Prostate gland (tissue), 2 donors: ENCODE measurements around the gene CCDC136. TPM values are rescaled to one million over a fixed set of nuclear protein-coding genes. Genes with fewer than 3 reads are reported as not detected.

Experiments
- DNase-seq: peaks from one replicate; pipeline ENCODE4 v3.0.0-alpha.2; 2019; ENCODE audit warnings: low spot score
- H3K27ac ChIP-seq, 2 donors: fragments of 200-600 bp; sonication (generic); 2 replicates each; pipeline ENCODE4 v1.5.1; 2017 to 2019
- H3K27me3 ChIP-seq: fragments of 200-600 bp; sonication (generic); replicated peaks from 2 replicates; pipeline ENCODE4 v1.5.1; 2019; ENCODE audit not compliant: insufficient read depth
- H3K36me3 ChIP-seq, 2 donors: fragments of 200-600 bp; sonication (generic); 1 replicate in 1 of 2; 2 replicates in 1 of 2; pipeline versions ENCODE4 v1.5.1 to v1.8.1; 2017 to 2019
- H3K4me1 ChIP-seq: fragments of 200-600 bp; sonication (generic); replicated peaks from 2 replicates; pipeline ENCODE4 v1.5.1; 2019
- H3K4me3 ChIP-seq, 2 donors: fragments of 200-600 bp; sonication (generic); 2 replicates each; pipeline ENCODE4 v1.5.1; 2017 to 2019
- H3K9me3 ChIP-seq: fragments of 200-600 bp; sonication (generic); 2 replicates; pipeline ENCODE4 v1.5.1; 2017
- POLR2A ChIP-seq: fragments of 450-650 bp; IDR thresholded peaks from one replicate; pipeline ENCODE4 v1.6.1; 2016; ENCODE audit warnings: antibody characterized with exemption, mild to moderate bottlenecking
- POLR2AphosphoS5 ChIP-seq: sonication (generic); formaldehyde crosslinking; IDR thresholded peaks from one replicate; pipeline ENCODE4 v1.6.1; 2017; ENCODE audit warnings: antibody characterized with exemption
- WGBS: methylation state at CpG from one replicate; pipeline ENCODE4 v1.1.5; 2018; 5-methylcytosine and 5-hydroxymethylcytosine counted together
- intact Hi-C: fragments of 100-400 bp; cut with DNase I; formaldehyde crosslinking; loops from one replicate; pipeline ENCODE4 v1.14.2; 2022
- total RNA-seq, 2 donors: library from RNA; depleted of rRNA; stranded (reverse); fragments of >200 nt; gene quantifications; one replicate each; pipeline ENCODE4 v1.1.0, GENCODE V29; 2016
- TF ChIP-seq, protein P1 (sequence below), 4 experiments: fragments of 200-600 bp in 2 of 4; fragments of 450-650 bp in 2 of 4; sonication (generic) in 2 of 4; IDR thresholded peaks; 1 replicate in 3 of 4; 2 replicates in 1 of 4; pipeline ENCODE4 v1.5.1; 2016 to 2019; ENCODE audit warnings: antibody characterized with exemption in 4 of 4, mild to moderate bottlenecking in 2 of 4, moderate library complexity in 2 of 4

The CCDC136 gene
- total RNA-seq, 2 donors from 2014 or later, result 11.7 to 61.2 TPM

- Histone ChIP-seq H3K36me3 (no peaks in the 10 kb centered on the region), H3K27me3 (no peaks in the 10 kb centered on the region), H3K4me1 (no peaks in the 10 kb centered on the region), H3K27ac (no peak overlapping the region), H3K9me3 (no peaks in the 10 kb centered on the region), H3K4me3 (no peak overlapping the region)
- WGBS, result 89% methylated on average over 17 of the region's 23 CpGs
- TF ChIP-seq POLR2AphosphoS5, result no peak
- no peak for TF ChIP-seq POLR2A
- TF ChIP-seq, protein P1, sequence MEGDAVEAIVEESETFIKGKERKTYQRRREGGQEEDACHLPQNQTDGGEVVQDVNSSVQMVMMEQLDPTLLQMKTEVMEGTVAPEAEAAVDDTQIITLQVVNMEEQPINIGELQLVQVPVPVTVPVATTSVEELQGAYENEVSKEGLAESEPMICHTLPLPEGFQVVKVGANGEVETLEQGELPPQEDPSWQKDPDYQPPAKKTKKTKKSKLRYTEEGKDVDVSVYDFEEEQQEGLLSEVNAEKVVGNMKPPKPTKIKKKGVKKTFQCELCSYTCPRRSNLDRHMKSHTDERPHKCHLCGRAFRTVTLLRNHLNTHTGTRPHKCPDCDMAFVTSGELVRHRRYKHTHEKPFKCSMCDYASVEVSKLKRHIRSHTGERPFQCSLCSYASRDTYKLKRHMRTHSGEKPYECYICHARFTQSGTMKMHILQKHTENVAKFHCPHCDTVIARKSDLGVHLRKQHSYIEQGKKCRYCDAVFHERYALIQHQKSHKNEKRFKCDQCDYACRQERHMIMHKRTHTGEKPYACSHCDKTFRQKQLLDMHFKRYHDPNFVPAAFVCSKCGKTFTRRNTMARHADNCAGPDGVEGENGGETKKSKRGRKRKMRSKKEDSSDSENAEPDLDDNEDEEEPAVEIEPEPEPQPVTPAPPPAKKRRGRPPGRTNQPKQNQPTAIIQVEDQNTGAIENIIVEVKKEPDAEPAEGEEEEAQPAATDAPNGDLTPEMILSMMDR (IDR thresholded peaks at IDR 0.05), result no peak
- intact Hi-C loops, result no loop called here
- no peak for DNase-seq
These were observed 48.8 kb downstream of the CCDC136 start for GRCh38 chr7:128840326-128841170.

DNA sequence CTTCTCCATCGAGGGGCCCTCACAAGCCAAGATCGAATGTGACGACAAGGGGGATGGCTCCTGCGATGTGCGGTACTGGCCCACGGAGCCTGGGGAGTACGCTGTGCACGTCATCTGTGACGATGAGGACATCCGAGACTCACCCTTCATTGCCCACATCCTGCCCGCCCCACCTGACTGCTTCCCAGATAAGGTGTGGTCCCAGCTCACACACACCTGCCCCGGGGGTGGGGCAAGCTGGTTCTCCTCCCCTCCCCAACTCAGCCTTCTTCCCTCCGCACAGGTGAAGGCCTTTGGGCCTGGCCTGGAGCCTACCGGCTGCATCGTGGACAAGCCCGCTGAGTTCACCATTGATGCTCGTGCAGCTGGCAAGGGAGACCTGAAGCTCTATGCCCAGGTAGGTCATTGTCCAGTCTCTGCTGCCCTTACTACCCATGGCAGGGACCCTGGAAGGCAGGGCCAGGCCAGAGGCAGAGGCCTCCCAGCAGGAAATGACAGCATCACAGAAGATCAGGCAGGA lies 49.5 kb downstream of the CCDC136 start:
- intact Hi-C loops, result no loop called here
- 88% methylated on average over 17 of the region's 17 CpGs for WGBS
- DNase-seq, result no peak
- Histone ChIP-seq H3K4me1 (no peaks in the 10 kb centered on the region), H3K4me3 (no peak overlapping the region), H3K9me3 (no peaks in the 10 kb centered on the region), H3K27ac (no peak overlapping the region), H3K27me3 (no peaks in the 10 kb centered on the region), H3K36me3 (no peaks in the 10 kb centered on the region)
- TF ChIP-seq POLR2AphosphoS5 (no peak), POLR2A (no peak)
- TF ChIP-seq, protein P1 (IDR thresholded peaks at IDR 0.05), result no peak

DNA sequence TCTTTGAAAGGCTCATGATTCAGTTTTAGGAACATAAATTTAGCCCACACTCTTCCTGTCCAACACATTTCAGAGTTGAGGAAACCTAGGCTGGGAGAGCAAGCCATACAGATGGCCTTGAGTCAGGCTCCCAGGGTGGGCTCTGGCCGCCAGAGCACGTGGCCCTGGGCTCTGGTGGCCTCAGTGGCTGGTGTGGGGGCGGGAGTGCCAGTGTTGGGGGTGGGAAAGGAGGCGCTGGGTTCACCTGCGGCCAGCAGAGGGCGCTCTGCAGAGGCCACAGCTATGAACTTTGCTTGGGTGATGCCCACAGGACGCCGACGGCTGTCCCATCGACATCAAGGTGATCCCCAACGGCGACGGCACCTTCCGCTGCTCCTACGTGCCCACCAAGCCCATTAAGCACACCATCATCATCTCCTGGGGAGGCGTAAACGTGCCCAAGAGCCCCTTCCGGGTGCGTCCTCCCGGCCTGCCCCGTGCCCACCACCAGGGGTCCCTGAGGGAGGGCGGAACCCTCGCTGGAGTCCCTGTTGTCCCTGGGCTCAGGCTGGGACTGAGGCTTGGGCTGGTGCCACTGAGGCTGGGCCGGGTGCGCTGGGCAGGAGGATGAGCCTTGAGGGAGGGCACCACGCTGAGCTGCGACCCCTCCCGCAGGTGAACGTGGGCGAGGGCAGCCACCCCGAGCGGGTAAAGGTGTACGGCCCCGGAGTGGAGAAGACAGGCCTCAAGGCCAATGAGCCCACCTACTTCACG lies 50.3 kb downstream of the CCDC136 start:
- no peak for DNase-seq
- 57% methylated on average over 32 of the region's 35 CpGs for WGBS

DNA sequence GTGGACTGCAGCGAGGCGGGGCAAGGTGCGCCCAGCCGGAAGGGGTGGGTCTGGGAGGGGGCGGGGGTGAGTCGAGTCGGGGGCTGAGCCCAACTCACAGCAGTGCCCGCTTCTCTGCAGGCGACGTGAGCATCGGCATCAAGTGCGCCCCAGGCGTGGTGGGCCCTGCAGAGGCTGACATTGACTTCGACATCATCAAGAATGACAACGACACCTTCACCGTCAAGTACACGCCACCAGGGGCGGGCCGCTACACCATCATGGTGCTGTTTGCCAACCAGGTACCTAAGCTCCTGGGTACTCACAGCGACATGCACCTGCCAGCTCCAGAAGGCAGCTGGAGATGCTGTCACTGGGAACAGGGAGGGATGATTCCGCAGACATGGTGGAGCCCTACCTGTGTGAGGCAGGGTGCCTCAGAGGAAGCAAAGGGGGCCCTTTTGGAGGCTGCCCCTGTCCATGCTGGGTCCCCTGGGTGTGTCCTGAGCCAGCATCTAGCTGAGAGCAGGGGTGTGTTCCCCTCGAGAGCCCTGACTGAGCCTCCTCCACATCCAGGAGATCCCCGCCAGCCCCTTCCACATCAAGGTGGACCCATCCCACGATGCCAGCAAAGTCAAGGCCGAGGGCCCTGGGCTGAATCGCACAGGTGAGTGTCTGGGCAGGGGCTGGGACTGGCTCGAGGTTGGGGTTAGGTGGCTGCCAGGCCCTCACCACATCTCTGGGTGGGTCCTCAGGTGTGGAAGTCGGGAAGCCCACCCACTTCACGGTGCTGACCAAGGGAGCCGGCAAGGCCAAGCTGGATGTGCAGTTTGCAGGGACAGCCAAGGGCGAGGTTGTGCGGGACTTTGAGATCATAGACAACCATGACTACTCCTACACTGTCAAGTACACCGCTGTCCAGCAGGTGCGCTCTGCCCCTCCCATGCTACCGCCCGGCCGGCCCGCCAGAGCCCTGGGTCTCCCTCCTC lies 51.2 kb downstream of the CCDC136 start:
- intact Hi-C loops, result no loop called here
- TF ChIP-seq POLR2AphosphoS5 (no peak), POLR2A (no peak)
- TF ChIP-seq, protein P1 (IDR thresholded peaks at IDR 0.05), result no peak
- Histone ChIP-seq H3K4me3 (no peak overlapping the region), H3K4me1 (no peaks in the 10 kb centered on the region), H3K27me3 (no peaks in the 10 kb centered on the region), H3K27ac (no peak overlapping the region), H3K9me3 (no peaks in the 10 kb centered on the region), H3K36me3 (no peaks in the 10 kb centered on the region)
- 94% methylated on average over 36 of the region's 38 CpGs for WGBS
- DNase-seq, result no peak

More for the DNA sequence above, 50.3 kb downstream of the CCDC136 start:
- Histone ChIP-seq H3K27me3 (no peaks in the 10 kb centered on the region), H3K9me3 (no peaks in the 10 kb centered on the region), H3K4me3 (no peak overlapping the region), H3K4me1 (no peaks in the 10 kb centered on the region), H3K27ac (no peak overlapping the region), H3K36me3 (no peaks in the 10 kb centered on the region)
- intact Hi-C loops, result no loop called here
- TF ChIP-seq POLR2AphosphoS5 (no peak), POLR2A (no peak)
- TF ChIP-seq, protein P1 (IDR thresholded peaks at IDR 0.05), result peak in 3 of 4 experiments; percentile 33 to 55 (median 35)
